Smooth muscle cell (in vitro differentiated cells): ENCODE results near the gene NAALADL2. TPM values are rescaled to one million over a fixed set of nuclear protein-coding genes. Genes with fewer than 3 reads are reported as not detected.
"Not testable (repeated sequence)": the region's sequence is repeated elsewhere in the genome, so short reads cannot be mapped to it uniquely, and the experiment has no call there.

Experiments used
- DNase-seq: peaks from one replicate; lab custom pipeline; 2025; ENCODE audit not compliant: unreplicated experiment; lab: John Stamatoyannopoulos, UW
- H2AFZ ChIP-seq: fragments of 200-600 bp; sonication (generic); 2 replicates; pipeline ENCODE4 v1.6.0; 2016; ENCODE audit warnings: antibody characterized with exemption, low read depth, mild to moderate bottlenecking
- H3F3A ChIP-seq: fragments of 200-600 bp; sonication (generic); 2 replicates; pipeline ENCODE4 v1.6.0; 2017; ENCODE audit warnings: antibody characterized with exemption, low read depth
- H3K27ac ChIP-seq: fragments of 200-600 bp; sonication (generic); 2 replicates; pipeline ENCODE4 v1.5.1; 2016; ENCODE audit warnings: low read depth, mild to moderate bottlenecking
- H3K27me3 ChIP-seq: fragments of 200-600 bp; sonication (generic); 2 replicates; pipeline ENCODE4 v1.6.1; 2016; ENCODE audit warnings: low read depth, mild to moderate bottlenecking
- H3K36me3 ChIP-seq: fragments of 200-600 bp; sonication (generic); 2 replicates; pipeline ENCODE4 v1.5.1; 2016; ENCODE audit warnings: low read depth
- H3K4me1 ChIP-seq: fragments of 200-600 bp; sonication (generic); 2 replicates; pipeline ENCODE4 v1.5.1; 2016; ENCODE audit warnings: low read depth
- H3K4me2 ChIP-seq: fragments of 200-600 bp; sonication (generic); 2 replicates; pipeline ENCODE4 v1.6.0; 2016; ENCODE audit warnings: mild to moderate bottlenecking
- H3K4me3 ChIP-seq: fragments of 200-600 bp; sonication (generic); 2 replicates; pipeline ENCODE4 v1.5.1; 2016; ENCODE audit warnings: mild to moderate bottlenecking
- H3K79me2 ChIP-seq: fragments of 200-600 bp; sonication (generic); 2 replicates; pipeline ENCODE4 v1.6.0; 2016; ENCODE audit warnings: low read depth, mild to moderate bottlenecking
- H3K9ac ChIP-seq: fragments of 200-600 bp; sonication (generic); 2 replicates; pipeline ENCODE4 v1.6.0; 2016; ENCODE audit warnings: low read depth
- H3K9me3 ChIP-seq: fragments of 200-600 bp; sonication (generic); replicated peaks from 2 replicates; pipeline ENCODE4 v1.5.1; 2016; ENCODE audit warnings: low read depth
- H4K20me1 ChIP-seq: fragments of 200-600 bp; sonication (generic); 2 replicates; pipeline ENCODE4 v1.6.0; 2016; ENCODE audit warnings: low read depth
- CTCF ChIP-seq: fragments of 200-600 bp; sonication (generic); IDR thresholded peaks from 2 replicates; pipeline ENCODE4 v1.5.1; 2017; ENCODE audit warnings: borderline replicate concordance, mild to moderate bottlenecking, antibody characterized with exemption; ENCODE audit not compliant: insufficient read depth, poor library complexity, severe bottlenecking
- WGBS: methylation state at CpG from one replicate; pipeline ENCODE4 v1.1.7; 2016; ENCODE audit warnings: low lambda C conversion rate; 5-methylcytosine and 5-hydroxymethylcytosine counted together
- polyA plus RNA-seq: library from polyadenylated mRNA; unstranded; fragments of >200 nt; fragmentation: Nextera tagmentation; extraction: Ambion mirVana; gene quantifications from 2 replicates; pipeline ENCODE4 v1.2.1, GENCODE V29; 2016
- total RNA-seq: library from RNA; depleted of rRNA; stranded (reverse); fragments of >200 nt; gene quantifications from 2 replicates; pipeline ENCODE4 v1.2.3, GENCODE V29; 2014

NAALADL2 gene
- total and polyA plus RNA-seq, 2 experiments from 2014 or later, result 2.5 to 13.8 TPM

- no peaks in the 10 kb centered on the region for H3K79me2 ChIP-seq
- H3K36me3 ChIP-seq, result no peaks in the 10 kb centered on the region
- DNase-seq, result no peak
- TF ChIP-seq CTCF, result no peak
- WGBS, result 96% methylated on average over 6 of the region's 6 CpGs
- H3K27ac ChIP-seq, result no peak overlapping the region
- H3F3A ChIP-seq, result no peaks in the 10 kb centered on the region
- no peak overlapping the region for H3K9ac ChIP-seq
- H3K4me3 ChIP-seq, result no peak overlapping the region
- H3K4me2 ChIP-seq, result no peak overlapping the region
- no peaks in the 10 kb centered on the region for H3K9me3 ChIP-seq
- H4K20me1 ChIP-seq, result no peaks in the 10 kb centered on the region
- H3K4me1 ChIP-seq, result no peaks in the 10 kb centered on the region
- H3K27me3 ChIP-seq, result no peaks in the 10 kb centered on the region
- no peak overlapping the region for H2AFZ ChIP-seq
These were observed 588.4 kb downstream of the NAALADL2 start for GRCh38 chr3:175447521-175447920.

- Histone ChIP-seq H3K4me3 (no peak overlapping the region), H3K27me3 (no peaks in the 10 kb centered on the region), H3K9ac (no peak overlapping the region), H3K27ac (no peak overlapping the region), H3K4me2 (no peak overlapping the region), H3K4me1 (no peaks in the 10 kb centered on the region), H4K20me1 (no peaks in the 10 kb centered on the region), H3K36me3 (no peaks in the 10 kb centered on the region), H3K9me3 (no peaks in the 10 kb centered on the region), H3K79me2 (no peaks in the 10 kb centered on the region), H3F3A (no peaks in the 10 kb centered on the region), H2AFZ (no peak overlapping the region)
- DNase-seq, result no peak
- WGBS, result 95% methylated on average over 3 of the region's 3 CpGs
- no peak for TF ChIP-seq CTCF
These were observed 594.2 kb downstream of the NAALADL2 start for GRCh38 chr3:175453361-175453760.

- no peaks in the 10 kb centered on the region for H3K36me3 ChIP-seq
- no peaks in the 10 kb centered on the region for H3F3A ChIP-seq
- no peak overlapping the region for H3K27ac ChIP-seq
- no peaks in the 10 kb centered on the region for H4K20me1 ChIP-seq
- no peaks in the 10 kb centered on the region for H3K27me3 ChIP-seq
- no peaks in the 10 kb centered on the region for H3K79me2 ChIP-seq
- TF ChIP-seq CTCF, result no peak
- no peak overlapping the region for H3K4me2 ChIP-seq
- no peak overlapping the region for H3K4me3 ChIP-seq
- no peaks in the 10 kb centered on the region for H3K9me3 ChIP-seq
- DNase-seq, result no peak
- H3K9ac ChIP-seq, result no peak overlapping the region
- H2AFZ ChIP-seq, result no peak overlapping the region
- 96% methylated on average over 2 of the region's 2 CpGs for WGBS
- no peaks in the 10 kb centered on the region for H3K4me1 ChIP-seq
These were observed 597.3 kb downstream of the NAALADL2 start for GRCh38 chr3:175456466-175456865.

DNA sequence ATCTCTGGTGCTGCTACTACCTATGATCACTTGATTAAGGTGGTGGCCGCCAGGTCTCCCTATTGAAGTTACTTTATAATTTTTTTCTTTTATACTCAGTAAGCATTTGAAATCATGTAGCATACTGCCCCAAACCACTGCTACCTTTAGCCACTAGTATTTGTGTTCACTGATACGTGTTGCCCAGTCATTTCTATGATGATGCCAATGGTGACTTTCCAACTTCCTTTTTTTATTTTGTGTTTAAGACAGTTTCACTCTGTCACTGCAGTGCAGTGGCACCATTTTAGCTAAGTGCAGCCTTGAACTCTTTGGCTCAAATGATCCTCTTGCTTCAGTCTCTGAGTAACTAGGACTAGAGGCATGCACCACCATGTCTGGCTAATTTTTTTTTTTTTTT is 598.2 kb downstream of the NAALADL2 start:
- Histone ChIP-seq H3K4me3 (no peak overlapping the region), H3K27ac (no peak overlapping the region), H3K27me3 (no peaks in the 10 kb centered on the region), H3K4me2 (no peak overlapping the region), H4K20me1 (no peaks in the 10 kb centered on the region), H2AFZ (no peak overlapping the region), H3K4me1 (no peaks in the 10 kb centered on the region), H3K79me2 (no peaks in the 10 kb centered on the region), H3F3A (no peaks in the 10 kb centered on the region), H3K9ac (no peak overlapping the region), H3K36me3 (no peaks in the 10 kb centered on the region), H3K9me3 (no peaks in the 10 kb centered on the region)
- no peak for DNase-seq
- 92% methylated on average over 2 of the region's 2 CpGs for WGBS
- no peak for TF ChIP-seq CTCF

- H4K20me1 ChIP-seq, H3K9me3 ChIP-seq, H3K27me3 ChIP-seq, DNase-seq, H3K9ac ChIP-seq, H3K4me2 ChIP-seq, H3K27ac ChIP-seq, H3K36me3 ChIP-seq, H2AFZ ChIP-seq, H3F3A ChIP-seq, H3K4me3 ChIP-seq, H3K4me1 ChIP-seq, H3K79me2 ChIP-seq: not testable (repeated sequence)
- WGBS, result 91% methylated on average over 4 of the region's 4 CpGs
These were observed 601.8 kb downstream of the NAALADL2 start for GRCh38 chr3:175460849-175461399.
